Measurements from ENCODE around the gene EIF2AK2. TPM values are rescaled to one million over a fixed set of nuclear protein-coding genes. Genes with fewer than 3 reads are reported as not detected.

EIF2AK2 gene
- total RNA-seq, 6 experiments from 2014 or later = 42.7 to 55.2 (median 45.7) TPM

GRCh38 chr2:37167636-37168180, 10.9 kb upstream of the EIF2AK2 start:
- Mint-ChIP-seq H3K4me1 (ENCODE audit: low read depth) (peaks cover 10% of the 10 kb centered on the region; the same call in 1 of the 2 replicates), H3K36me3 (ENCODE audit: low read depth) (peaks cover 11% of the 10 kb centered on the region), H3K27me3 (ENCODE audit: insufficient read depth) (peaks cover 1% of the 10 kb centered on the region; the same call in 1 of the 2 replicates), H3K4me3 (no peak overlapping the region), H3K27ac (no peak overlapping the region), H3K9me3 (peaks cover 25% of the 10 kb centered on the region)
- no peak for DNase-seq
- TF ChIP-seq CTCF (IDR thresholded peaks at IDR 0.05) = no peak

- Mint-ChIP-seq H3K4me1 (ENCODE audit: low read depth) (peaks cover 10% of the 10 kb centered on the region; the same call in 1 of the 2 replicates), H3K36me3 (ENCODE audit: low read depth) (peaks cover 11% of the 10 kb centered on the region), H3K4me3 (no peak overlapping the region), H3K9me3 (peaks cover 25% of the 10 kb centered on the region), H3K27me3 (ENCODE audit: insufficient read depth) (peaks cover 3% of the 10 kb centered on the region), H3K27ac (no peak overlapping the region)
- no peak for DNase-seq
- no peak for TF ChIP-seq CTCF (IDR thresholded peaks at IDR 0.05)
Measured at GRCh38 chr2:37164757-37165156, 8.0 kb upstream of the EIF2AK2 start.

GRCh38 chr2:37156071-37156856, 516 bp downstream of the EIF2AK2 start:
- H3K4me1 Mint-ChIP-seq (ENCODE audit: low read depth) = peaks cover 43% of the 10 kb centered on the region
- peak overlapping the region; percentile 99 for H3K4me3 Mint-ChIP-seq
- peak; percentile 36 for DNase-seq
- H3K9me3 Mint-ChIP-seq = peaks cover 12% of the 10 kb centered on the region
- peak overlapping the region; percentile 96 for H3K27ac Mint-ChIP-seq
- H3K36me3 Mint-ChIP-seq (ENCODE audit: low read depth) = peaks cover 35% of the 10 kb centered on the region
- peaks cover 2% of the 10 kb centered on the region; the same call in 1 of the 2 replicates for H3K27me3 Mint-ChIP-seq (ENCODE audit: insufficient read depth)
- TF ChIP-seq CTCF (IDR thresholded peaks at IDR 0.05) = no peak

- no peak overlapping the region; the same call in 1 of the 2 replicates for H3K27ac Mint-ChIP-seq
- no peak for TF ChIP-seq CTCF (IDR thresholded peaks at IDR 0.05)
Measured at GRCh38 chr2:37154785-37155184, 2.0 kb downstream of the EIF2AK2 start.

GRCh38 chr2:37153224-37153623, 3.6 kb downstream of the EIF2AK2 start:
- Mint-ChIP-seq H3K36me3 (ENCODE audit: low read depth) (peaks cover 45% of the 10 kb centered on the region), H3K27me3 (ENCODE audit: insufficient read depth) (peaks cover 2% of the 10 kb centered on the region; the same call in 1 of the 2 replicates), H3K4me1 (ENCODE audit: low read depth) (peaks cover 60% of the 10 kb centered on the region), H3K9me3 (peaks cover 12% of the 10 kb centered on the region), H3K27ac (no peak overlapping the region), H3K4me3 (no peak overlapping the region)
- DNase-seq = no peak
- no peak for TF ChIP-seq CTCF (IDR thresholded peaks at IDR 0.05)

More at GRCh38 chr2:37154785-37155184, 2.0 kb downstream of the EIF2AK2 start:
- peak overlapping the region; percentile 99 for H3K4me3 Mint-ChIP-seq
- peaks cover 57% of the 10 kb centered on the region for H3K4me1 Mint-ChIP-seq (ENCODE audit: low read depth)
- peaks cover 39% of the 10 kb centered on the region for H3K36me3 Mint-ChIP-seq (ENCODE audit: low read depth)
- peaks cover 2% of the 10 kb centered on the region; the same call in 1 of the 2 replicates for H3K27me3 Mint-ChIP-seq (ENCODE audit: insufficient read depth)
- peaks cover 12% of the 10 kb centered on the region for H3K9me3 Mint-ChIP-seq
- no peak for DNase-seq

Data from HFFc6 (cell line).